Stimulated activated CD8-positive, alpha-beta memory T cell treated with anti-CD3 and anti-CD28 coated beads, Interleukin-15, amount 100 ng/mL, for 48 hours (primary cell): ENCODE data around the gene GZMH.
"Not testable (repeated sequence)": the region's sequence is repeated elsewhere in the genome, so short reads cannot be mapped to it uniquely, and the experiment has no call there.

ENCODE experiments used
- DNase-seq, 2 donors: peaks; one replicate each; pipeline ENCODE4 v3.0.0-alpha.2; 2020; ENCODE audit warnings: low read depth in 2 of 2

Gene GZMH, protein sequence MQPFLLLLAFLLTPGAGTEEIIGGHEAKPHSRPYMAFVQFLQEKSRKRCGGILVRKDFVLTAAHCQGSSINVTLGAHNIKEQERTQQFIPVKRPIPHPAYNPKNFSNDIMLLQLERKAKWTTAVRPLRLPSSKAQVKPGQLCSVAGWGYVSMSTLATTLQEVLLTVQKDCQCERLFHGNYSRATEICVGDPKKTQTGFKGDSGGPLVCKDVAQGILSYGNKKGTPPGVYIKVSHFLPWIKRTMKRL

GRCh38 chr14:24609655-24610344 lies at the start of gene GZMH:
TSS of gene GZMH (minus strand) at chr14:24609685. CDS start at chr14:24609613, 72 bp downstream.
- DNase-seq: no peak

- DNase-seq: not testable (repeated sequence)
These were observed 38.9 kb upstream of the GZMH start for GRCh38 chr14:24648361-24648760.

DNA sequence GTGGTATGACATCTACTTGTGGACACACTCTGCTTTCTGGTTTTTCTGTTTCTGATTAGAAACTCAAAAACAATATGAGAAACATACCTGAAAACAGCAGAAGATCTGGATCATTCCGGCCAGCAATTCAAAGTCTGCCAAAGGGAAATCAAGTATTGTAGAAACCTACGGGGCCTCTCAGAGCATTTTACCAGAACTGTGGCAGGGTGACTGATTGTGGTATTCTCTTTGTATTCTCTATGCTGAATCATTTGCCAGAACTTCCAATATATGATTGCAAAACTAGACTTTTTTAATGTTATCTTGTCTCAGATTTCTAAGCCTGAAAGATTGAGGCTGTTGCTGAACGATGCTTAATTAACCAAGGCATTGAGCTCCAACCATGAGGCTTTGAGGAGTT lies 30.4 kb upstream of the GZMH start:
- DNase-seq: no peak

DNA sequence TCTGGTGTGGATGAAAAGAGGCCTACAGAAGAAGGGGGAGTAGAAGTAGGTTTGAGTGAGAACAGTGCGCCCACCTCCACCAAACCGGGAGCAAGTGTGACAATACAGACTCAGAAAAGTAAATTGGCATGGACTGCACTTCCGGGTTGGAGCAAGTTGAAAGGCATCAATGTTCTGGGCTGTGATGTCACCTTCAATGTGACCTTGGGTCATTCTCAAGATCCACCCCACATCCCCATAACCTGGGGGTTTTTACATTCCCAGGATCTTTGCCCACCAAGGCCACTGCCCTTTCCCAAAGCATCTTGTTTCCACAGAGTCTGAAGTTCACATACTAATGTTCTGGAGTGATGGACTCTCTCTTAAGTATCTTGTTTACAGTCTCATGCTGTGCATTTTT lies 29.8 kb upstream of the GZMH start:
- DNase-seq: no peak

GRCh38 chr14:24634158-24634557 lies 24.7 kb upstream of the GZMH start, which contains the start of gene GZMB:
TSS of gene GZMB (minus strand) at chr14:24634190. CDS start at chr14:24634160, 30 bp downstream.
- peak; percentile 89 for DNase-seq

- no peak for DNase-seq
These were observed 23.9 kb upstream of the GZMH start for GRCh38 chr14:24633353-24633752.

DNA sequence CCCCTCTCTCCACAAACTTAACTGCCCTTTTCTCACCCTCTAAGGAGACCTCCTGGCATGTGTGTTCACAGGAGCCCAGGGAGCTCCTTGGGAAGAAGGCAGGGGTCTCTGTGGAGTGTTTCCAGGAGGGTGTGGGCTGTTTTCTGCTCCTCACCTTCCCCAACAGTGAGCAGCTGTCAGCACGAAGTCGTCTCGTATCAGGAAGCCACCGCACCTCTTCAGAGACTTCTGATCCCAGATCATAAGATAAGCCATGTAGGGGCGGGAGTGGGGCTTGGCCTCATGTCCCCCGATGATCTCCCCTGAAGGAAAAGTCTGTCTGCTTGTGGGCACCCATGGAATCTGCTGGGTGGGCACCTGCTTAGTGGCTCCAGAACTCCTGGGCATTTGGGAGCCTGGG lies 23.3 kb upstream of the GZMH start:
- DNase-seq: no peak

GRCh38 chr14:24632336-24632735 lies 22.9 kb upstream of the GZMH start:
- DNase-seq: no peak

DNA sequence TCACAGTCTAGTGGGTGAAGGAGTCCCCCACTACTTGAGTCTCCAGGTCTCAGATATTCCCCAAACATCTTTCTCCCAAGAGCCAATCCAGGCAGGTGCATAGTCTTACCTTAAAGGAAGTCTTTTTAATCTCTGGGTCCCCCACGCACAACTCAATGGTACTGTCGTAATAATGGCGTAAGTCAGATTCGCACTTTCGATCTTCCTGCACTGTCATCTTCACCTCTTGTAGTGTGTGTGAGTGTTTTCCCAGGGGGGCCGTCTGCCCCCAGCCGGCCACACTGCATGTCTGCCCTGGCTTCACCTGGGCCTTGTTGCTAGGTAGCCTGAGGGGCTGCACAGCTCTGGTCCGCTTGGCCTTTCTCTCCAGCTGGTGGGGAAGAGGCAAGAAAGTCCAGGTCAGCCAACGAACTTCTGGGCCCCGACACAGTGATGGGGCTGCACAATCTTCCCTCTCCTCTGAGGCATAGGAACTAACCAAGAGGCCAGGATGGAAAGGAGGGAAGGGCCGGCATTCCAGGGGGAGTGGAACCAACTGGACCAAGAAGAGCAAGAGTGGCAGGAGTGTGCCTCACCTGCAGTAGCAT lies 22.4 kb upstream of the GZMH start:
- DNase-seq: no peak

DNA sequence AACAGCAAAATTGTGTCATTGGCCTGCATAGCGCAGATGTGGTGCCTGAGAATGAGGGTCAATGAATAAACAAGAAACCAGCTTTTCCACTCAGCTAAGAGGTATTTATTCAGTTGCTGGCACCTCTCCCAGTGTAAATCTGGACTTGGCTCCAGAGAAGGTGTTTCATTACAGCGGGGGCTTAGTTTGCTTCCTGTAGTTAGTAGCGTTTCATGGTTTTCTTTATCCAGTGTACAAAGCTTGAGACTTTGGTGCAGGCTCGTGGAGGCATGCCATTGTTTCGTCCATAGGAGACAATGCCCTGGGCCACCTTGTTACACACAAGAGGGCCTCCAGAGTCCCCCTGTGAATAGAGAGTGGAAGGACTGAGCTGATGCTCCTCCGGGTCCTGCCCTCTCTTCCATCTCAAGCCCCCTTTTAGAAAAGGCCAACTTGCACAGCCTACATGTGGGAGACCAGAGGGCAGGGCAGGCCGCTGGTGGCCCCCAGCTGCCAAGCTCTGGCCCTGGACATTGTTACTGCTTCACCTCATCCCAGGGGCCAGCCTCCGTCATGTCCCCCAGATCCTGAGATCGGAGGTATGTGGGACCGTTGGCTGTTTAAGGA lies 21.5 kb upstream of the GZMH start:
- DNase-seq: no peak

DNA sequence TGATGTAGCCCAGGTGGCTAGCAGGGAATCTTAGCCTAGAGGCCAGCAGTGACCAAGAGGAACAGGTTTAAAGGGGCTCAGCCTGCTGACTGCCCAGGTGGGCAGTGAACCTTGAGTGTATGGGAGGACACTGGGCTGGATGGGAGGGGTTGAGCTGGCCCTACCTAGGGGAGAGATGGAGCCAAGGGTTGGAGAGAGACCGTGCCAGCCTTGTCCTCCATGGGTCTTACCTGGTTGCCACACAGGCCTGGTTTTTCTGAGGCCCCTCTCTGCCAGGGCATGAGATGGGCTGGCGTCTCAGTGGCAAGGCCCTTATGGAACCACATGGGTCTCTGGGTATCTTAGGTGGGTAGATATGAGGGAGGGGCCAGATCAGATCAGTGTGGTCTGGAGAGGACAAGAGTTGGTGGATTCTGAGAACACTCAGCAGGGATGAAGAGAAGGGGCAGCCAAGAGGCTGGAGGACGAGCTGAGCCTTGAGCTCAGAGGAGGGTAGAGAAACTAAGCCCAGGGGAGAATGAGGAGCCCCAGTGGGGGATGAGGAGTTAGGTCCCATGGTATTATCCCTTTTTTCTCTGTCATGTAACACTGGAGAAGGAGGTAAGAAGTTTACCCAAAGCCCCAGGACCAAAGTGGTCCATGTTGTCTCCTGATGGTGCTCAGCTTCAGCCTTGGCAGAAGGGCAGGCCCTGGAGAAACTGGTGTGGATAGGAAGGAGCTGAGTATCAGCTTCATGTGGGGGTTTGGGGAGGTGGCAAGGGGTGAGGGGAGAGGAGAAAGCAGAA lies 20.8 kb upstream of the GZMH start:
- DNase-seq: peak in 1 of 2 donors; percentile 52

- no peak for DNase-seq
These were observed 20.0 kb upstream of the GZMH start for GRCh38 chr14:24629521-24629920.

- DNase-seq: no peak
These were observed 4.3 kb upstream of the GZMH start for GRCh38 chr14:24613747-24614146.

- DNase-seq: no peak
These were observed 3.8 kb upstream of the GZMH start for GRCh38 chr14:24613241-24613640.

DNA sequence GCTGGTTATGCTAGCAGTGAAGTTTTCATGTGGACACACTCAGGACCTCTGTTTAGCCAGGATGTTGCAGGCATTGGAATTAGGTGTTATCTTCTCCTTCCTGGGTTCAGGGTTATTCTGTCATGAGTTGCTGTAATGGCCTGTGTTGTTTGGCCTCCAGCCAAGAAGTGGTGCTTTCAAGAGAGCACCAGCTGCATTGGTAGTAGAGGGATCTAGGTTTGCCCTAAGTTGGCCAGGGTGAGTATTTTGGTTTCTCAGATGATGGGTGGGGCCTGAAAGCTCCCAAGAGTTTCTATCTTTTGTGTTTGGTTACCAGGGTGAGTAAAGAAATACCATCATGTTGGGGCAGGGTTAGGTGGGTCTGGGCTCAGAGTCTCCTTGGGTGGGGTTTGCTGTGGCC lies 2.7 kb upstream of the GZMH start:
- DNase-seq: no peak

GRCh38 chr14:24607635-24608514 lies 1.6 kb downstream of the GZMH start:
- no peak for DNase-seq

- no peak for DNase-seq
These were observed 2.4 kb downstream of the GZMH start for GRCh38 chr14:24607081-24607480.

- no peak for DNase-seq
These were observed 3.2 kb downstream of the GZMH start for GRCh38 chr14:24606297-24606696.

- peak; percentile 58 to 59 for DNase-seq
These were observed 3.9 kb downstream of the GZMH start for GRCh38 chr14:24605435-24606190.

- DNase-seq: no peak
These were observed 12.1 kb downstream of the GZMH start for GRCh38 chr14:24597403-24597802.
